ENCODE results near the gene DHX15.

Gene DHX15

GRCh38 chr4:24582235-24582832, 2.0 kb downstream of the DHX15 start:
- no peak for DNase-seq

- DNase-seq, result no peak
These were observed 6.0 kb downstream of the DHX15 start for GRCh38 chr4:24578364-24578763.

GRCh38 chr4:24576276-24576675, 8.1 kb downstream of the DHX15 start:
- DNase-seq, result no peak

GRCh38 chr4:24574236-24574635, 10.1 kb downstream of the DHX15 start:
- DNase-seq, result no peak

GRCh38 chr4:24573582-24573981, 10.8 kb downstream of the DHX15 start:
- no peak for DNase-seq

GRCh38 chr4:24570574-24571236, 13.6 kb downstream of the DHX15 start:
- no peak for DNase-seq

GRCh38 chr4:24570172-24570571, 14.2 kb downstream of the DHX15 start:
- DNase-seq, result no peak

- DNase-seq, result no peak
These were observed 14.7 kb downstream of the DHX15 start for GRCh38 chr4:24569662-24570061.

GRCh38 chr4:24568425-24568824, 15.9 kb downstream of the DHX15 start:
- DNase-seq, result no peak

- no peak for DNase-seq
These were observed 19.3 kb downstream of the DHX15 start for GRCh38 chr4:24565054-24565453.

- no peak for DNase-seq
These were observed 19.9 kb downstream of the DHX15 start for GRCh38 chr4:24564488-24564887.

GRCh38 chr4:24561438-24562139, 22.8 kb downstream of the DHX15 start:
- DNase-seq, result no peak

GRCh38 chr4:24560868-24561368, 23.4 kb downstream of the DHX15 start:
- DNase-seq, result no peak

- no peak for DNase-seq
These were observed 24.5 kb downstream of the DHX15 start for GRCh38 chr4:24559889-24560288.

GRCh38 chr4:24559032-24559821, 25.1 kb downstream of the DHX15 start:
- no peak for DNase-seq

- no peak for DNase-seq
These were observed 27.0 kb downstream of the DHX15 start for GRCh38 chr4:24557026-24558025.

- peak; percentile 2 for DNase-seq
These were observed 32.7 kb downstream of the DHX15 start for GRCh38 chr4:24551492-24552289.

- DNase-seq, result no peak
These were observed 33.7 kb downstream of the DHX15 start for GRCh38 chr4:24550441-24551175.

- DNase-seq, result no peak
These were observed 36.4 kb downstream of the DHX15 start for GRCh38 chr4:24547979-24548378.

Data from NCI-H1092 treated with DMSO at 0.1 percent for 48 hours (cell line).